Measurements from ENCODE around the gene DFFB.

- TF ChIP-seq POLR2A (IDR thresholded peaks at IDR 0.05), result no peak
- TF ChIP-seq, protein P1, sequence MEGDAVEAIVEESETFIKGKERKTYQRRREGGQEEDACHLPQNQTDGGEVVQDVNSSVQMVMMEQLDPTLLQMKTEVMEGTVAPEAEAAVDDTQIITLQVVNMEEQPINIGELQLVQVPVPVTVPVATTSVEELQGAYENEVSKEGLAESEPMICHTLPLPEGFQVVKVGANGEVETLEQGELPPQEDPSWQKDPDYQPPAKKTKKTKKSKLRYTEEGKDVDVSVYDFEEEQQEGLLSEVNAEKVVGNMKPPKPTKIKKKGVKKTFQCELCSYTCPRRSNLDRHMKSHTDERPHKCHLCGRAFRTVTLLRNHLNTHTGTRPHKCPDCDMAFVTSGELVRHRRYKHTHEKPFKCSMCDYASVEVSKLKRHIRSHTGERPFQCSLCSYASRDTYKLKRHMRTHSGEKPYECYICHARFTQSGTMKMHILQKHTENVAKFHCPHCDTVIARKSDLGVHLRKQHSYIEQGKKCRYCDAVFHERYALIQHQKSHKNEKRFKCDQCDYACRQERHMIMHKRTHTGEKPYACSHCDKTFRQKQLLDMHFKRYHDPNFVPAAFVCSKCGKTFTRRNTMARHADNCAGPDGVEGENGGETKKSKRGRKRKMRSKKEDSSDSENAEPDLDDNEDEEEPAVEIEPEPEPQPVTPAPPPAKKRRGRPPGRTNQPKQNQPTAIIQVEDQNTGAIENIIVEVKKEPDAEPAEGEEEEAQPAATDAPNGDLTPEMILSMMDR (IDR thresholded peaks at IDR 0.05 in 4 of 5, conservative IDR thresholded peaks at IDR 0.05 in 1 of 5), result no peak
Observed at GRCh38 chr1:3909615-3910014, 52.3 kb downstream of the DFFB start.
